ENCODE results near the gene HSPB9.

The HSPB9 gene, protein sequence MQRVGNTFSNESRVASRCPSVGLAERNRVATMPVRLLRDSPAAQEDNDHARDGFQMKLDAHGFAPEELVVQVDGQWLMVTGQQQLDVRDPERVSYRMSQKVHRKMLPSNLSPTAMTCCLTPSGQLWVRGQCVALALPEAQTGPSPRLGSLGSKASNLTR

DNA sequence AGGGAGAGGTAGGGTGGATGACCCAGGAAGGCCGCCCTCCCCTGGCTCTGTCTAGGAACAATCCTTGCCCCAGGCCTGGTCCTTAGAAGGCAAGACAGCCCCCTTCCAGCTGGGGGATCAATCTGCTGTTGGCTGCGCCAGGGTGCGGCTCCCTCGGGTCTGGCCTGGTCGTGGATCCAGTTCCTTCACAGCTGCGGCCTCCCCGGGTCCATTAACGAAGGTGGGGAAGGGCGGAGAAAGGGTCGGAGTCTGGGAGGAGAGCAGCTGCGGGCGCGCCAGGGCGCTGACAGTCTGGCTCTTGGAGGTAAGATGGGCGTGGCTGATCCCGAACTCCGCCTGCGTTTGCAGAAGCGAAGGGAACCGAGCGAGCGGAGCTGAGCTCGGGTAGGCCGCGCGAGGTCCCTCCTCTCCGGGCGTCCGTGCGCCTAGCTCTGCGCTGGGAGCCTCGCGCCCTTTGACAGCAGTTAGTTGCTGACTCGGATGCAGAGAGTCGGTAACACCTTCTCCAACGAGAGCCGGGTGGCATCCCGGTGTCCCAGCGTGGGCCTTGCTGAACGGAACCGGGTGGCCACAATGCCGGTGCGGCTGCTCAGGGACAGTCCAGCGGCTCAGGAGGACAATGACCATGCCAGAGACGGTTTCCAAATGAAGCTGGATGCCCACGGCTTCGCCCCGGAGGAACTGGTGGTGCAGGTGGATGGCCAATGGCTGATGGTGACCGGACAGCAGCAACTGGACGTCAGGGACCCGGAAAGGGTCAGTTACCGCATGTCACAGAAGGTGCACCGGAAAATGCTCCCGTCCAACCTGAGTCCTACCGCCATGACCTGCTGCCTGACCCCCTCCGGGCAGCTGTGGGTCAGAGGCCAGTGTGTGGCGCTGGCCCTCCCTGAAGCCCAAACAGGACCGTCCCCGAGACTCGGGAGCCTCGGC is at the start of gene HSPB9:
Gene HSPB9, plus strand, starts transcription at position 434 of the 933 bp plus-strand sequence. Its CDS starts 47 bp downstream, at position 481.
- DNase-seq (ENCODE audit: low read depth in 1 of 2, low spot score in 1 of 2), result no peak

DNA sequence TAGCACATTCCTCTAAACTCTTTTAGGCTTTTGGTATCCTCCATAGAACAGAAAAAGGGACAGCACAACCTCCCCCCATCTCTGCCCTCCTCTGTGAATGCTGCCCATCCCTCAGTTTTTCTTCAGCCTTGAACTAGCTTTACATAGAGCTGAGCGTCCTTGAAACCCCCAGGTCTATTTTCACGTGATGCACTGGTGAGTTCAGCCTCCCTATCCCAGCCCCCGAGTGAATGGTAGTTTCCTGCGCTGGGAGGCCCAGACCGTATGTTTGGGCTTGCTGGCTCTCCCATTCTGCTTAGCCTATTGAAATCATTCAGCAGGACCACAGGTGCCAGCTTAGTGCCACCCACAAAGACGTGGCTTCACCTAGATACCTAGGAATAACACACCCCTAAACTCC is 46.8 kb upstream of the HSPB9 start:
- no peak for DNase-seq (ENCODE audit: low read depth in 1 of 2, low spot score in 1 of 2)

DNA sequence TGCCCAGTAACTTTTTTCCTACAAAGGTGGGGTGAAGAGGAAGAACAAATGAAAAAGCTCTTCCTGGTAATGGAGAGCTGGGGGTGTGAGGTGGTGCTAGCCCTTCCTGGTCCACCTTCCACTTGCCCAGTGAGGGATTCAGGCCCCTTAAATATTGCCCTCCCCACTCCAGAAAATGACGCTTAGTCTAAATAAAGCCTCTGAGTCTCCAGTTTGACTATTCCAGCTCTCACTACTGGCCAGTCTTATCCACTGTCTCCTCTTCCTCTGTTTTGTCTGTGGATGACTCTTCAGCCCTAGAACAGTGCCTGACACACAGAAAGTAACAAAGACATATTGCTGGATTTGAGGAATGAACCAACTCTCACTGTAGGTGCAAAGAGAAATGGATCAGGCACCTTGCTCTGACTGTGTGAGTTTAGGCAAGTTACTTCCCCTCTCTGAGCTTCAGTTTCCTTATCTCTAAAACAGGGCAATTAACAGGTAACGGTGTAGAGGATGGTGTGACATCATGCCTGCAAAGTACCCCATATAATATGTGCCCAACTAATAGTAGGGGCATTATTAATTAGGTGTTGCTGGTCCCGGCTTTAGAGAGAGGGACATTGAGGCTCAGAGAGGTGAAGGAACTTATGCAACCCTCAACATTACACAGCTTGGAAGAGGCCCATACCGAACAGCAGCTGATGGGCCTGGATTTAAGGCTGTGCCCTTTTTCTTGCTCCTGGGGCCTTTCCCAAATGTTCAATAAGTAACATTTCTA is 45.6 kb upstream of the HSPB9 start:
- DNase-seq (ENCODE audit: low read depth in 1 of 2, low spot score in 1 of 2), result no peak

DNA sequence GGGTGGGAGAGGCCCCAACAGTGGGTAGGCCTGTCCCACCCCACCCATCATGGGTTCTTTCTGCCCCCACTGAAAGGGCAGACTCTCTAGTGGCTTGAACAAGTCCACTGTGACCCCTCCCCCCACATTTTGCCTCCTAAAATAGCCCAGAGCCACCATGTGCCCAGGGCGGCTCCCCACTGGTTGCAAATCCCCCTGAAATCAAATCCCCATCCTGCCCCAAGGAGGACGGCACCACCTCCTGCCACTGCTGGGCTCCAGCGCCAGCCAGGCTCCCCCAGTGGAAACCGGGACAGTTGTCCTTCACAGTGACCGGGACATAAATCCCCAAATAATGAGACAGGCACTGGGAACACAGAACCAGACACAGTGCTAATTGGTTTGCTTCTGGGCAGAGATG is 44.8 kb upstream of the HSPB9 start:
- no peak for DNase-seq (ENCODE audit: low read depth in 1 of 2, low spot score in 1 of 2)

DNA sequence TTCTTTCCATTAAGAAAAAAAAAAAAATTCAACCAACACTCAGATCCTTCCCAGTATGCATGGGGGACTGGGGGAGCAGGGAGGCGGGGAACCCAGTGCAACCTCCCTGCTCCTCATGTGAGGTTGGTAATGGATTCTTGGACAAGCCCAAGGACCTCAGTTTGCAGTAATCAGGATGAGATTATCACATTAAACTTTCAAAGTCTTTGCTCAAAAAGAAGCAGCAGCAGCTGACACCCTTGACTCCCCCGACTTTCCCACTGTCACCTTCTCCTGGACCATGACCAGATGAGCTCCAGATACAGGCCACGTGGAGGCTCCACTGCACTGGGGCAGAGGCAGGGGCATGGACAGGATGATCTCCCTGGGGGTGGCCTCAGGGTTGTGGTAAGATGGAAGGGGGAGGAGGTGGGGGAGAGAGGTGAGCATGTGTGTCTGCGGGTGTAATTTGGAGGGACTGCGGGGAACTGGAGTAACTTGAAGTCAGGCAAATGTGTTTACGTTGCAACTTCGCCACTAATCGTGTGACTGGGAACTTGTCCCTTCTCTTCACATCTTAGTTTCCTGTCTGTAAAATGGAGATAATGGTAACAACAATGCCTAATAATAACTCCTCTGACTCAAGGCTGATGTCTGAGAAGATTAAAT is 44.1 kb upstream of the HSPB9 start:
- no peak for DNase-seq (ENCODE audit: low read depth in 1 of 2, low spot score in 1 of 2)

DNA sequence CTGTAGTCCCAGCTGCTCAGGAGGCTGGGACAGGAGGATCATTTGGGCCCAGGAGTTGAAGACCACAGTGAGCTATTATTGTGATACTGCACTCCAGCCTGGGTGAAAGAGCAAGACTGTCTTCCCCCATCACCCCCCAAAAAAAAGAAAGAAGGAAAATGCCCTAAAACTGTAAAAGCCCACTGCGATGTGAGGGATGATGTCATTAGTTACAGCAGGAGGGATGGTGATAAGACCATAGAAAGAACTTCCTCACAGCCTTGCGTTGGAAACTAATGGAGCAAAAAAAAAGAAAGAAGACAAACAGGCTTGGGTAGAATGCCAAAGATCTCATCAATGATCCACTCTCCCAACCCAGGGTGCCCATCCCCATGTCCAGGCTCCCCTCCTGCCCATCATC is 43.1 kb upstream of the HSPB9 start:
- no peak for DNase-seq (ENCODE audit: low read depth in 1 of 2, low spot score in 1 of 2)

DNA sequence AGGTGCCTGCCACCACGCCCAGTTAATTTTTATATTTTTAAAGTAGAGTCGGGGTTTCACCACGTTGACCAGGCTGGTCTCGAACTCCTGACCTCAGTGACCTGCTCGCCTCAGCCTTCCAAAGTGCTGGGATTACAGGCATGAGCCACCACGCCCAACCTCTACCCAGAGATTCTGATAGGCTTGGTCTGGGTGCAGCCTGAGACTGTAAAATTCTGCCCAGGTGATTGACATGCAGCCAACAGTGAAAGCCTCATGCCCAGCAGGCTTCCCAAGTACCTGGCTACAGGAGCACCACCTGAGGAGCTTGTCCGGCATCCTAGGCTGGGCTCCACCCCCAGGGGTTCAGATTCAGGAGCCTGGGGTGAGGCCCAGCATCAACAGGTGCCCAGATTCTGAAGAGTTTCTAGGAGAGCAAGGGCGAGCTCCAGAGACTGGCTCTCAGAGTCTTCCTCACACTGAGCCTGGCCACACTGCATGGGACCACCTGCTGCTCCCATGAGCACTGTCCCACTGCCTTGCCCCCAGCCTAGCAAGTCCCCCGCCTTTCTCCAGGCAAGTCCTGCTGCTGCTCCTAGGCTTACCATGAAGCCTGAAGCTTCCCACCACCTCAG is 41.0 kb upstream of the HSPB9 start:
- no peak for DNase-seq (ENCODE audit: low read depth in 1 of 2, low spot score in 1 of 2)

DNA sequence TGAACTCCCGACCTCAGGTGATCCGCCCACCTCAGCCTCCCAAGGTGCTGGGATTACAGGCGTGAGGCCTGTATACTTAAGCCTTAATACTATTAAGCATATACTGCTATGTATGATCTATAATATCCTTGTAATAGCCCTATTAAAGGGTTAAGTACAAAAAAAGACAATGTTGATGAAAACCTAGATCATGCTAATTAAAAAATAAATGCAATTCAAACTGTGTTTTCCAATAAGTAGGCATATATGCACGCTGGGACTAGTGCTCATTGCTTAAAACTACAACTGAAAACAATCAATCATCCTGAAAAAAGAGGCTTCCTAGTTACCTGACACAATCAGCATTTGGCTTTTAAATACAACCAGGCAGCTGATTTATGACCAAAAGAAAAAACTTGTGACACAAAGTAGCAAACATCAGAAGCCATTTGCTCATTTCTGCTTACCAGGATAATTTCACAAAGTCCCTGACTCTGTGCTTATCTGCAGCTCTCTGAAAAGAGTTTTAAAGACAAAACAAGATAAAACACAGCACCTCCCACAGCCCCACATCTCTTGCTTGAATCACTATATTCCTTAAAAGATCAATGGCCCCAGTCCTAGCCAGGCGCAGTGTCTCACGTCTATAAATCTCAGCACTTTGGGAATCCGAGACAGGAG is 35.4 kb upstream of the HSPB9 start:
- no peak for DNase-seq (ENCODE audit: low read depth in 1 of 2, low spot score in 1 of 2)

DNA sequence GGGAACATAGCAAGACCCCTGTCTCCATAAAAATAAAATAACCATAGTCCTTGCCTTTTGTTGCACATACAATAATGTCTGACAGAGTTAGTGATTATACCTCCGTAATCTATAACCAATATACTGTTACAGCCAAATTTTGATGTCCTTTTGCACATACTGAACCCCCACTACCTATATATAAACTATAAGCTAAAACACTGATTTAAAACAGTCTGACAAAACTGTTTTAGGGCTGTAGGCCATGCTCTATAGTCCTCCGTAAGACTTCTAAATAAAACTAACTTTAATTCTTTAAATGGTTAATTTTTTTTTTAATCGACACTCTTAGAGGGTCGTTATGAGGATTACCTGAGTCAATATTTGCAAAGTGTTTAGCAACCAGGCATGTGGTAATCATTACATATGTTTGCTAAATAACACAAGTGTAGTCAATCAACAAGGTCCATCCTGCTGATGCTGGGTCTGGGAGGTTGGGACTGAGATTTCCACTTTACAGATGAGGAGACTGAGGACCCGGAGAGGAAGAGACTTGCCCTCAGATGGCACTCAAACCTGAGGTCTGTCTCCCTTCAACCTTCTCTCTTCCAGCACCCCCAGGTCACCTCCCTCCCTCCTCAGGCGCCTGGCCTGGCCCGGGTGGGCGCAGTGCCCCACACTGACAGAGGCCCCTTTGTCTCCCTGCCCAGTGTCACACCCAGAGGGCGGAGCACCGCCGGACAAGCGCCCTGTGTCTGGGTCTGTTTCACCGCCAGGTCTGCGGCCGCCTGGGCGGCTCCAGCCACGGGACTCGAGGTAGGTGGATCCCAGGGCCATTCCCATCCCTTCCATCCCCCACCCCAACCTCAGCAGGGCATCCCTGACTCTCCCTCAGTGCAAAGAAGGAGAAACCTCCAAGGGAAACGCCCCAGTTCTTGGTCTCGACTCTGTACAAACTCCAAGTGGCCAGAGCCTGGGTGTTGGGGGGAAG is 34.6 kb upstream of the HSPB9 start:
- no peak for DNase-seq (ENCODE audit: low read depth in 1 of 2, low spot score in 1 of 2)

DNA sequence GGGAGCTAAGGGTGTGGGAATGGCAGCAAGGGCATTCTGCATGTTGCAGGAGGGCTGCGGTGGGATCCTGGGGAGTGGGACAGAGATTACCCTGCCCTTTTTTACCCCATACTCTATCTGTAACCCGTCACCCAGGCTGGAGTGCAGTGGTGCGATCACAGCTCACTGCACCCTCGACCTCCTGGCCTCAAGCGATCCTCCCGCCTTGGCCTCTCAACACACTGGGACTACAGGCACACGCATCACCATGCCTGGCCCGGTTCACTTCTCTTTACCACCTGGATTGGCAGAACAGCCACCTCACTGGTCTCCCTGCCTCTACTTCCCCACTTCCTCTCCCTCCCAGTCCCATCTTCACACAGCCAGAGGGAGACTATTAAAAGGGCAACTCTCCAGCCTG is 33.9 kb upstream of the HSPB9 start:
- DNase-seq (ENCODE audit: low read depth in 1 of 2, low spot score in 1 of 2), result no peak

DNA sequence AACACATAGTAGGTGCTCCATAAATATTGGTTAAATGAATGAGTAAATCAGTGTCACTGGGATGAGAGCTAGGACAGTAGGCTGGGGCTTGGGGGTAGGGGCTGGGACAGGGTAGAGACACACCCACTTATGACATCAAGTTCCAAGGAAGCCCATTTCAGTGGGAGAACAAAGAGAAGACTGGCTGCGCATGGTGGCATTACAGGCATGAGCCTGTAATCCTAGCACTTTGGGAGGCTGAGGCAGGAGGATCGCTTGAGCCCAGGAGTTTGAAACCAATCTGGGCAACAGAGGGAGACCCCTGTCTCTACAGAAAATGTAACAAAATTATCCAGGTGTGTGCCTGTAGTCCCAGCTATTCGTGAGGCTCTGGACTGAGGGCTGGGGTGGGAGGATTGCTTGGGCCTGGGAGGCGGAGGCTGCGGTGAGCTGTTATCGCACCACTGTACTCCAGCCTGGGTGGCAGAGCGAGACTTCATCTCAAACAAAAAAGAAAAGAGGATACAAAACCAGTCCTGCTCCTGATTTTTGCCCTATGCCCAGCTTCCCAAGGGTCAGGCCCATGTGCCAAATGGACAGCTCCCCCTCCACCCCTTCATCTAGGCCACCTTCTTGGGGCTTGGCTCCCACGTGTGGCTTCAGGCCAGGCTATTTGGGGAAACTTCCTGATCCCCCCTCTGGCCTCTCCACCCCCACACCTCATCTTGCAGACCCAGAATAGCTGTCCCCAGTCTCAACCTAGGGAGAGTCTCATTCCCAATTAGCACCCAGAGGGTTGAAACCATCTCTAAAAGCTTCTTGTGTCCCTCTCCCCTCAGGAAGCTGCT is 31.4 kb upstream of the HSPB9 start:
- DNase-seq (ENCODE audit: low read depth in 1 of 2, low spot score in 1 of 2), result no peak

DNA sequence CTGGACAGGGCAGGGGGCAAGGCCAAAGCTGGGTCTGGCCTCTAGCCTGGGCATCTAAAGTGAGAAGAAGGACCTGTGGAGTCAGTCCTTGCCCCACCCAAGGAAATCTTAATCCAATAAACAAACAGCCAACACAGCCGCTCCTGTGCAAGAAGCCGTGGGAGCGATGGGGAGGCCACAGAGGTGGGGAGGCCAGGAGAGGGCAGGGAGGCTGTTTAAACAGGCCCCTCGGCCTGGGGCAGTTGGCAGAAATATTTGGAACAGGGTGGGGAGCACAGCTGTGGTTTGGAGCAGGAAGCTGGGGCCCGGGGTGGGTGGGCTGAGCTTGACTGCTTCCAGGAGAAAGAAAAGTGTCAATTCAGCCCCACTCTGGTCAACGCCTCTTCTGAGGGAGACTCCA is 29.7 kb upstream of the HSPB9 start:
- DNase-seq (ENCODE audit: low read depth in 1 of 2, low spot score in 1 of 2), result no peak

DNA sequence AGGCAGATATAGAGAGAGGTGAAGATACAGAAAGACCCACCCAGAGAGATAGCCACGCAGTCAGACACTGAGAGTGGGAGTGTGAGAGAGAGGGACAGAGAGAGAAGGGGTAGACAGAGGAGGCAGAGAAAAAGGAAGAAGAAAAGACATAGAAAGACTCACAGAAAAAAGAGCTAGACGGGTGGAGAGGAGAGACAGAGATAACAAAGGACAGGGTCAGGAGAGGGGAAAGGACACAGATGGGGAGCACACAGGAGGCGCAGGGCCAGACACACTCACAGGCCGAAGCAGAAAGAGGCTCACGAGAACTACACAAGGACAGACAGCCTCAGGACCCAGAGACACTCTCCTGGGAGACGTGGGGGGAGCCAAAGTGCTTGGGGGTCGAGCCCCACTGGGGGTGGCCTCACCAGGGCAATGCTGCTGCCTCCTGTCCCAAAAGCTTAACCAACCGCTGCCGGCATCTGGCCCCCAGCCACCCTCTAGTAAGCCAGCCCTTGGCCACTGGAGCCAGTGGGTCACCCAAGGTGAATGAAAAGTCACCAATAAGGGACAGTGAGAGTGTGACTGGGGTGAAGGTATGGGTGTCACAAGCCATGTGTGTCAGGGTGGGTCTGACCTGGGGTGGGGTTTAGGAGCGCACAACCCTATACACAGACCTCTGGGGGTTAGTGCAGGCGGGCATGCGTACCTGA is 28.1 kb upstream of the HSPB9 start:
- no peak for DNase-seq (ENCODE audit: low read depth in 1 of 2, low spot score in 1 of 2)

DNA sequence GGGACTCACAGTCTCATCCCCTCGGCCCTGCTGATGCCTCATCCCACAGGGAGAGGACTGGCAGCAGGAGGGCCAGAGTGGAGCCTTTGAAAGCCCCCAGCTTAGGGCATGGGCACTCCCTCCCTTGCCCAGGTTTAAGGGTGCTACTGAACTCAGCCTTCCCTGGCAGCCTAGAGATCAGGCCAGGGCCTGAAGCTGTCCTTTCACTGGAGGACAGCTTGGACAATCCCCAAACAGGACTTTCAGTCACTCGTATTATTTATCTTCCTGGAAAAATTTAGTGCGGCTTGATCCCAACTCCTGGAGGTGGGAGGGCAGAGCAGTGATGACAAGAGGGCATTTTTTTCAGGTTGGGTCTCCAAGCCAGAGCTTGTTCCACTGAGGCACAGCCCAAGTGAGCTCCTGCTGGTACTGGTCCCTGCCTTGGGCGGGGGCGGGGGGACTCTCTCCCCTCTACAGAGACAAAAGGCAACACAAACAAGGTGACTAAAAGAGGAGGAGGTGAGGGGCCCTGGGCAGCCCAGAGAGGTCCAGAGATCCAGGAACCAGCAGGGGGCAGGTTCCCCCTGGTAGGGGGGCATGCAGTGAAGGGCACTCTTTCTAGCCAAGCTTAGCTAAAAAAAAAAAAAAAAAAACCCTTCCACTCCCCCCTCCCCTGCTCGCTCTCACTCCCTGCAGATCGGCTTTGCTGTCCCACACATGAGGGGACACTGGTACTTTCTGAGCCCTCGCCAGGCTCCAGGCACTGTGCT is 26.1 kb upstream of the HSPB9 start:
- no peak for DNase-seq (ENCODE audit: low read depth in 1 of 2, low spot score in 1 of 2)

DNA sequence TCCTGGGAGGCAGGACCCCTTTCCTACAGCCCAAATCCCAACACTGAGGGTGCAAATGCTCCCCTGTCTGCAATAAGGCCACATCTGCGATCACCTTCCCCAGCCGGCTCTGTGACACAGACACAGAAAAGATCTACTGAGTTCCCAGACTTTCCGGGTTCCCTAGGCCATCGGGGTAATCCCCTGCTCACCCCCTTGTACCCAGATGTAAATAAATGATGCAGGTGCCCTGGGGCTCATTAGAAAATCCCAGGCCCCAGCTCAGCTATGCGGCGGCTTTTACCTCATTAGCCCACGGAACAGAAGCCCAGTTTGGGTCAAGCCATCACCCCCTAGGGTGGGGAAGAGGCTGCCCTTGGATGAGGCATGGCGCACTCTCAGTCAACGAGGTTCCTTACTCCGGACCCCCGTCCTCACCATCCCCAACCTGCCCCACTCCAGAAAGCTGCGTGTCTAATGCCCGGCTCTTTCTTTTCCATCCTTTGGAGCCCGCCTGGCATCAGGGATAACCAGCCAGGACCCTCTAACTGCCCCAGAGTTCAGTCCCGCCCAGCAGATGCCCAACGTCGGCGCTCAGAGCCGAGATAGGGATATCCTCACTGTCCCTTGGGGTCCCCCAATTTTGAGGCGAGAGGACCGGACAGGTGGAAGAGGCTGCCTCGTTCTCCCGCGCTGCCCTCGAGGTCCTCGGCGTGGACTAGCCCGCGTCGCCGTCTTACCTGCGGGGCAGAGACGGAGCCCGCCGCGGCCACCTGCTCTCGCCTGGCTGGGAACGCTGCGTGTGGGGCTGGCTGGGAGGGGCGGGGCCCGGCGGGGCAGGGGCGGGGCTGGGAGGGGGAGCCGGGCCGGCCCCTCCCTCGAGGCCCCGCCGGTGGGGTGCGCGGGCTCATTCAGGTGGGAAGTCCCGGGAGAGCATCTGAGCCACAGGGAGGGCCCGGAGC is 24.6 kb upstream of the HSPB9 start, which contains the start of gene ZNF385C:
Gene ZNF385C, minus strand, starts transcription at position 783 of the 941 bp plus-strand sequence. CDS start 35,417 bp downstream, outside the sequence.
- DNase-seq (ENCODE audit: low read depth in 1 of 2, low spot score in 1 of 2), result peak in 1 of 2 donors; percentile 30
